NCI-H2029 treated with DMSO at 0.1 percent for 48 hours (cell line): Measurements from ENCODE around the gene WFIKKN1.

Experiments used
- DNase-seq: peaks from one replicate; lab custom pipeline; 2025; lab: John Stamatoyannopoulos, UW

Gene WFIKKN1

DNA sequence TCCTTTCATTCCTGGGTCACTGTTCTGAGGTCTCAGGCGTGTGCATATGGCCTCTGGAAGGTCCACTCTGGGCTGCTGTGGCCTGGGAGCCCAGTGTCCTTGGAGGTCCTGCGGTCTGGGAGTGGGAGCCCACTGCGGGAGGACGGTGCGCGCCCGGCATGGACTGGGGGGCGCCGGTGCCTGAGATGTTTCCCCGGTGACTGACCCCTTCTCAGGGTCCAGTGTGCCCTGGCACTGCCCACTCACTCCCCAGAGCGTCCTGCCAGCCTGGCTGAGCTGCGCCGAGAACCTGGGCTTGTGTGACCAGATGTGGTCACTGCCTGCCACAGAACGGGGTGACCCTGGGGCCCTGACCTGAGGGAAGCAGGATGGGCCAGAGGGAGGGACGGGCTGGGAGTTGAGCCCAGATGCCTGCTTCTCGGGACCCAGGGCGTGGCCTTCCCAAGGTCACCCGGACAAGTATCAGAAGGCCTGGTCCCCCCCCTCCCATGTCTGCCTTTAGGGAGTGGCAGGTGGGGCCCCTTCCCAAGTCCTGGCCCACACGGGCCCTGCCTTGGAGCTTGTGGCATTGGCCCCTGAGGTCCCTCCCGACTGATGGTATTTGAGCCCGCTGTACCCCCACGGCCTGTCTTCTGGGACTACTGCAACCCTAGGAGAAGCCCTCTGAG lies 43.6 kb downstream of the WFIKKN1 start:
- DNase-seq: no peak

DNA sequence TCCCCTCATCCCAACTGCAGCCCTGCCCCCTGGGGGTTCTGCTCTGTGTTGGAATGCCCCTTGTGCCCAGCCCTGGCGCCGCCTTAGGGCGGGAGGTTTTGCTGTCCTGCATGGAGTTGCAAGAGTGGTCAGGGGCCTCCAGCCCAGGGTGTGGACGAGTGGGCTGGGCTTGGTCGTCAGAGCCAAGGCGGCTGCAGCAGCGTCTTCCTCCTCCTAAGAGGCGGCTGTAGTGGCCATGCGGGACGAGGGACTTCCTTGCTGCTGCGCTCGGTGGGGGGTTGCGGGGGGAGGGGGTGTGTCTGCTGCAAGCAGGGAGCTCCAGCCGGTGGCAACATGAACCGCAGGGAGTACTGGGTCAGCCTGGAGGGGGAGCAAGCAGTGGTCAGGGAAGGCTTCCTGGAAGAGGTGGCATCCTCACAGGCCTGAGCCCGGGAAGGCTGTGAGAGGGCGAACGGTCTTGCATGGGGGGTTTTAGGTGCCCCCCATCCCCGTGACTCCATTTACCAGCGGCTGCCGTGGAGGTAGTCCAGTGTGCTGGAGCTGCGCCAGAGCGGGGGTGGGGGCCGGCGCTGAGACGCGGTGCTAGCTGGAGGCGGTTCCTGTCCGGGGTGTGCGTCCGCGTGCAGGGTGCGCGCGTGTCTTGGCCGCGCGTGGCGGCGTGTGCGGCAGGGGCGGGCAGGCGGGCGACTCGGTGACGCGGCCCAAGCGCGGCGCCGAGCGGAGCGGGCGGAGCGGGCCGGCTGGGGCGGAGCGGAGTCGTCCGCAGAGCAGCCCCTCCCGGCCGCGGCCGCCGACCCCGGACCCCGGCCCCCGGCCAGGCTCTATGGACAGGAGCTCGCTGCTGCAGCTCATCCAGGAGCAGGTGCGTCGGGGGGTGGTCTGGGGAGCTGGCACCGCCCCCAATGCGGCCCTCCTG lies 44.4 kb downstream of the WFIKKN1 start, which contains the start of gene RHBDL1:
RHBDL1 (plus strand) TSS at position 704 of the 916 bp plus-strand sequence; CDS start at position 824, 120 bp downstream.
- no peak for DNase-seq

GRCh38 chr16:675884-676564 lies 45.2 kb downstream of the WFIKKN1 start:
- DNase-seq: no peak

DNA sequence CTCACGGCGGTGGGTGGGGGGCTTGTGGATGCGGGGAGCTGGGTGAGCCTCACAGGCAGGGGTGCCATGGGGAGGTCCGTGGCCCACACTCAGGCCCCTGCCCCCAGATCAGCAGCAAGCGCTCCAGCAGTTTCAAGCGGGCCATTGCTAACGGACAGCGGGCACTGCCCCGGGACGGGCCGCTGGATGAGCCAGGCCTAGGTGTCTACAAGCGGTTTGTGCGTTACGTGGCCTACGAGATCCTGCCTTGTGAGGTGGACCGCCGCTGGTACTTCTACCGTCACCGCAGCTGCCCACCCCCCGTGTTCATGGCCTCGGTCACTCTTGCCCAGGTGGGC lies 45.7 kb downstream of the WFIKKN1 start:
- no peak for DNase-seq

DNA sequence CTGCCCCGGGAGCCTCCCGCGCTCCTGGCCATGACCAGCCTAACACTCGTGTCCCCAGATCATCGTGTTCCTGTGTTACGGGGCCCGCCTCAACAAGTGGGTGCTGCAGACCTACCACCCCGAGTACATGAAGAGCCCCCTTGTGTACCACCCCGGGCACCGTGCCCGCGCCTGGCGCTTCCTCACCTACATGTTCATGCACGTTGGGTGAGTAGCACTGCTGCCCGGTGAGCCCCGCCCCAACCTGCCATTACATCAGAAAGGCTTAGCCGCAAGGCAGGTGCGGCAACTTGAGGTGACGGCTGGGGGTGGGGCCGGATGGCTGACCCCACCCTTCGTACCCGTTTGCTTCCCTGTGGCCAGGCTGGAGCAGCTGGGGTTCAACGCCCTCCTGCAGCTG lies 46.1 kb downstream of the WFIKKN1 start:
- DNase-seq: no peak

- no peak for DNase-seq
These were observed 46.8 kb downstream of the WFIKKN1 start for GRCh38 chr16:677316-678190.

- no peak for DNase-seq
These were observed 47.5 kb downstream of the WFIKKN1 start for GRCh38 chr16:678209-678857.

DNA sequence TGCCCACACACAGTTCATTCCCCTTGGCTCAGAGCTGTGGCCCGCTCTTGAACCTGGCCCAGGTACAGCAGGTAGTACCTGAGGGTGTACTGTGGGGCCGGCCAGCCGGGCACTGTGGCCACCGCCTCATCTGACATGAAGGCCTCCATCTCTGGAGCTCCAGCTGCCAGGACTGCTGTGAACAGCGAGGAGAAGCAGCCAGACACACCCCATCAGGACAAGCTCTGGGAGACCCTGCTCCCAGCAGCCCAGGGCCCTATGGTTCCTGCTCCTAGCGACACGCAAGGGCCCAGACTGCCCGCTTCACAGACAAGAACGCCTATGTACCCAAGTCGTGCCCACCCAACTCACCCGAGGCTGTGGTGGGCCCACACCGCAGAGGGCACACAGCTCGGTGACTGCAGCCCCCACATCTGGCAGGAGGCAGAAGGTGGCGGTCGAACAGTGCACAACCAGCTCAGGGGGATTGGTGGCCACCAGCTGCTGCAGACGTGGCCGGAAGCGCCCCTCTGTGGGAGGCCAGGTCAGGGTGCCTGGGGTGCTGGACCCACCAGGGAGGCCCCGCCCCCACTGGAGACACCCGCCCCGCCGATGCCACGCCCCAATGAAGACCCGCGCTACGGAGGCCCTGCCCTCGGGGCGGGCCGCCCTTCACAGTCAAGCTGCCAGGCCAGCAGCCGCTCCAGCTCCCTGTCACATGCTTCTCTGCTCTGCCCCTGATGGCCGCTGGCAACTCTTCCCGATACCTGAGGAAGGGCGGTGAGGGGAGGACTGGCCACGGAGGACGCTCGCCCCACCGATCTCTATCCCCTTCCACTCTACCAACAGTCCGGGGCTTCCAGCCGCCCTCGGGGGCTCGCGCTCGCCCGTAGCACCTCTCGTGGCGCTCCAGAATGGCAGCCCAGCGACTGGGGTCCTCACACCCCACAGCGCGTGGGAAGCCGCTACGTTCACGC lies 48.4 kb downstream of the WFIKKN1 start:
- peak; percentile 26 for DNase-seq

- peak; percentile 65 for DNase-seq
These were observed 49.2 kb downstream of the WFIKKN1 start, which contains the start of gene STUB1 for GRCh38 chr16:679814-680624. STUB1 (plus strand) TSS chr16:680410; CDS start chr16:680526, 116 bp downstream.

- no peak for DNase-seq
These were observed 49.8 kb downstream of the WFIKKN1 start for GRCh38 chr16:680625-680945.

GRCh38 chr16:680967-681745 lies 50.4 kb downstream of the WFIKKN1 start:
- no peak for DNase-seq

DNA sequence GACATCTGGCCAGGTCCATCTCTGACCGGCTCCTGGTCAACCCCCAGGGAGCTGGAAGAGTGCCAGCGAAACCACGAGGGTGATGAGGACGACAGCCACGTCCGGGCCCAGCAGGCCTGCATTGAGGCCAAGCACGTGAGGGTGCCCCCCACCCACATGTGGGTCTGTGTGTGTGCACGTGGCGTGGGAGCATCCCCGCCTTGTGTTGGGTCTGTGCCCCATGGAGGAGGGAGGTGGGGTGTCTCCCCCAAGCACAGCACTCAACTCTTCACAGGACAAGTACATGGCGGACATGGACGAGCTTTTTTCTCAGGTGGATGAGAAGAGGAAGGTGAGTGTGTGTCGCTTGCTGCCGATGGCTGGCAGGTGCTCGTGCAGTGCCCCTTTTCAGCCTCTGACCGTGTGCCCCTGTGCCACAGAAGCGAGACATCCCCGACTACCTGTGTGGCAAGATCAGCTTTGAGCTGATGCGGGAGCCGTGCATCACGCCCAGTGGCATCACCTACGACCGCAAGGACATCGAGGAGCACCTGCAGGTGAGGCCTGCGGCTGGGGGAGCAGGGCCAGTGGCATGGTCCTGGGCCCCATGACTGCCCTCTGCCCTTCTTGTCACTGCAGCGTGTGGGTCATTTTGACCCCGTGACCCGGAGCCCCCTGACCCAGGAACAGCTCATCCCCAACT lies 51.1 kb downstream of the WFIKKN1 start:
- DNase-seq: no peak

- no peak for DNase-seq
These were observed 52.0 kb downstream of the WFIKKN1 start for GRCh38 chr16:682493-683395.

DNA sequence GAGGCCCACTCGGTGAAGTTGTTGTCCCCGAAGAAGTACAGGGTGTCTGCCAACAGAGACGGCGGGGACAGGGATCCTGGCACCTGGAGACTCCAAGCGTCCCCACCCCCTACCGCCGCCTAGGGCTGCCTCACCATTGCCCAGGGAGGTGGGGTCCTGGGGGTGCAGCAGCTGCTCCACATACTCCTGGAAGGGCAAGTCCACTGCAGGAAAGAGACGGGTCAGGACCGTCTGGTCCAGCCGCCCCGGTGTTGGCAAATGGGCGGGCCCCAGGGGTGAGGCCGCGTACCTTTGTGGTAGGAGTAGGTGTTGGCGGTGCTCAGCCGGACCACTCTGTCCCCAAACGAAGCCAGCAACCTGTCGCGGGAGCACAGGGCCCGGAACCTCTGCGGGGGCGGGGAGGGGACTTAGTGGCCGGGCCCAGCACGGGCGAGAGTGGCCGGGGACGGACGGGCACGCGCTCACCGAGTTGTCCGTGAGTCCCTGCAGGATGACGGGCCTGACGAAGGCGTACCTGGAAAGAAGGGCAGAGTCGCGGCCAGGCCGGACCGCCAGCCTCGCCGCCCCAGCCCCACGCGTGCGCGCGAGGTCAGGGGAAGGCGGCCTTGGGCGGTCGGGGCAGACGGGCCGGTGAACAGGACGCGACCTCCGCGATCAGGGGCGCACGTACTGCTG lies 52.7 kb downstream of the WFIKKN1 start:
- no peak for DNase-seq
